HPDE6-E6E7 (cell line): ENCODE data around the gene PCDH8.

Experiments
- DNase-seq: peaks from one replicate; pipeline ENCODE4 v3.0.0; 2011; ENCODE audit warnings: missing footprints; ENCODE audit errors: extremely low spot score

PCDH8 gene

GRCh38 chr13:52848455-52849195 is at the start of gene PCDH8:
Gene PCDH8 (minus strand): TSS chr13:52848640. CDS start chr13:52848436, 204 bp downstream.
- no peak for DNase-seq

GRCh38 chr13:52896827-52897659 is 48.6 kb upstream of the PCDH8 start:
- DNase-seq, result no peak

- DNase-seq, result no peak
Measured at GRCh38 chr13:52894413-52894812, 46.0 kb upstream of the PCDH8 start.

GRCh38 chr13:52892925-52893324 is 44.5 kb upstream of the PCDH8 start:
- no peak for DNase-seq

- no peak for DNase-seq
Measured at GRCh38 chr13:52891706-52892105, 43.3 kb upstream of the PCDH8 start.

- DNase-seq, result no peak
Measured at GRCh38 chr13:52887165-52887564, 38.7 kb upstream of the PCDH8 start.

- DNase-seq, result no peak
Measured at GRCh38 chr13:52885141-52885540, 36.7 kb upstream of the PCDH8 start.

- DNase-seq, result no peak
Measured at GRCh38 chr13:52884429-52885010, 36.1 kb upstream of the PCDH8 start.

GRCh38 chr13:52882785-52883184 is 34.3 kb upstream of the PCDH8 start:
- no peak for DNase-seq

- DNase-seq, result no peak
Measured at GRCh38 chr13:52879950-52880741, 31.7 kb upstream of the PCDH8 start.

GRCh38 chr13:52878831-52879230 is 30.4 kb upstream of the PCDH8 start:
- no peak for DNase-seq

GRCh38 chr13:52870143-52870542 is 21.7 kb upstream of the PCDH8 start:
- no peak for DNase-seq

- DNase-seq, result no peak
Measured at GRCh38 chr13:52869621-52870020, 21.2 kb upstream of the PCDH8 start.

GRCh38 chr13:52869050-52869449 is 20.6 kb upstream of the PCDH8 start:
- DNase-seq, result no peak

GRCh38 chr13:52868190-52868589 is 19.8 kb upstream of the PCDH8 start:
- no peak for DNase-seq

- DNase-seq, result no peak
Measured at GRCh38 chr13:52864941-52865340, 16.5 kb upstream of the PCDH8 start.

GRCh38 chr13:52862358-52863206 is 14.1 kb upstream of the PCDH8 start:
- no peak for DNase-seq

GRCh38 chr13:52852444-52852843 is 4.0 kb upstream of the PCDH8 start:
- DNase-seq, result no peak

GRCh38 chr13:52851137-52851962 is 2.9 kb upstream of the PCDH8 start:
- DNase-seq, result no peak
